Measurements from ENCODE around the gene GYPA. TPM values are rescaled to one million over a fixed set of nuclear protein-coding genes. Genes with fewer than 3 reads are reported as not detected.
"Not testable (repeated sequence)": the region's sequence is repeated elsewhere in the genome, so short reads cannot be mapped to it uniquely, and the experiment has no call there.

GYPA gene
- total RNA-seq, 1 experiment from 2014 or later, result not detected

DNA sequence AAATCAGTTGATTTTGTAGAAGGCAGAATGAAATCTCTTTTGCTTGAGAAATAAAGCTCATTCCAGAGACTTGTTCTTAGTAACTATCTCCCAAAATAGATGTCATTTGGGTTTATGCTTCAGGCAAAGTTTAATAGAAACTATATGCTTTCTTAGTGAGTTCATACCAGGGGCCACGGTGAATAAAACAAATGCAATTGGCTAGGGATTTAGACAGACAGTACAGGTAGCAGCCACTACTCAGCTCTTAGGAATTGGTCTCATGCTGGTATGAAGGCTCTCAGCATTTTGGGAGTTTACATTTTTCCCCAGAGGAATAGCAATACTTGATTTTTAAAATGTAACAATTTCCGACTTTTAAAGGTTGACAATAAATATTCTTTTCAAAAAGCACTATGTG, 27.0 kb downstream of the GYPA start:
- BruUV-seq (replicated peaks), result no TSS peak
- no peaks in the 10 kb centered on the region for H3K4me1 Mint-ChIP-seq (ENCODE audit: low read depth, unreplicated experiment)
- H3K27me3 ChIP-seq (replicated peaks; ENCODE audit: control insufficient read depth, insufficient read depth, low read length), result no peaks in the 10 kb centered on the region

DNA sequence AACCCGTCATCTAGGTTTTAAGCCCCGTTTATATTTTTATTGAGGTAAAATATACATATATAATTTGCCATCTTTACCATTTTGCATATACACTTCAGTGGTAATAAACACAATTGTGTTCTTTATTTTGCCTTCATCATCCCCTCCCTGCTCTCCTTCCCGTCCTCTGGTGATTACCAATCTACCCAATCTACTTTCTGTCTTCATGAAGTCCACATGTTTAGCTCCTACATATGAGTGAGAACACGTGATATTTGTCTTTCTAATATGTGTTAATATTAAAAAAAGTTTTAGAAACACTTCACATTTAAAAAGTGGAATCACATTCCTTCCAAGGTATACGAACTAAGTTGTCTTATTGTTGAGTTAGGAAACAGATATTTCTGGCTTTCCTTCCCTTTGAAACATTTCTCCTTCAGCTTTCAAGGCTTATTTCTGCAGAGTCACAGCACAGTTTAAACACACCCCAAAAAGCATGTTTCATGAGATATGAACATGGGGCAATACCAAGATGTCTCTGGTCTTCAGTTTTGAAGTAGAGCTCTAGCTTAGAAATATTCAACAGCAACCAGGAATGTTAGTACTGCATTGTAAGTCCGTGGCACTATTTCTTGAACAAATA, 35.9 kb downstream of the GYPA start:
- Mint-ChIP-seq H3K36me3 (ENCODE audit: insufficient read depth, unreplicated experiment) (no peaks in the 10 kb centered on the region), H3K4me1 (ENCODE audit: low read depth, unreplicated experiment) (no peaks in the 10 kb centered on the region), H3K4me3 (ENCODE audit: unreplicated experiment) (no peak overlapping the region), H3K27ac (ENCODE audit: unreplicated experiment) (no peak overlapping the region), H3K9me3 (ENCODE audit: unreplicated experiment) (no peaks in the 10 kb centered on the region), H3K27me3 (ENCODE audit: insufficient read depth, unreplicated experiment) (peaks cover 21% of the 10 kb centered on the region)
- no peaks in the 10 kb centered on the region for H3K9me3 ChIP-seq
- H3K4me3 ChIP-seq (ENCODE audit: low read depth, low read length), result no peak overlapping the region
- ChIA-PET POLR2A (no interaction called here), CTCF (no interaction called here)
- no peaks in the 10 kb centered on the region for H3K36me3 ChIP-seq (ENCODE audit: control insufficient read depth, insufficient read depth, low read length)
- H3K27me3 ChIP-seq (replicated peaks; ENCODE audit: control insufficient read depth, insufficient read depth, low read length), result no peaks in the 10 kb centered on the region
- BruUV-seq (replicated peaks), result no TSS peak
- intact Hi-C loops (cut with micrococcal nuclease; ENCODE audit: unreplicated experiment), result no loop called here
- H3K4me1 ChIP-seq, result no peaks in the 10 kb centered on the region
- TF ChIP-seq, protein P1, sequence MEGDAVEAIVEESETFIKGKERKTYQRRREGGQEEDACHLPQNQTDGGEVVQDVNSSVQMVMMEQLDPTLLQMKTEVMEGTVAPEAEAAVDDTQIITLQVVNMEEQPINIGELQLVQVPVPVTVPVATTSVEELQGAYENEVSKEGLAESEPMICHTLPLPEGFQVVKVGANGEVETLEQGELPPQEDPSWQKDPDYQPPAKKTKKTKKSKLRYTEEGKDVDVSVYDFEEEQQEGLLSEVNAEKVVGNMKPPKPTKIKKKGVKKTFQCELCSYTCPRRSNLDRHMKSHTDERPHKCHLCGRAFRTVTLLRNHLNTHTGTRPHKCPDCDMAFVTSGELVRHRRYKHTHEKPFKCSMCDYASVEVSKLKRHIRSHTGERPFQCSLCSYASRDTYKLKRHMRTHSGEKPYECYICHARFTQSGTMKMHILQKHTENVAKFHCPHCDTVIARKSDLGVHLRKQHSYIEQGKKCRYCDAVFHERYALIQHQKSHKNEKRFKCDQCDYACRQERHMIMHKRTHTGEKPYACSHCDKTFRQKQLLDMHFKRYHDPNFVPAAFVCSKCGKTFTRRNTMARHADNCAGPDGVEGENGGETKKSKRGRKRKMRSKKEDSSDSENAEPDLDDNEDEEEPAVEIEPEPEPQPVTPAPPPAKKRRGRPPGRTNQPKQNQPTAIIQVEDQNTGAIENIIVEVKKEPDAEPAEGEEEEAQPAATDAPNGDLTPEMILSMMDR (IDR thresholded peaks at IDR 0.05; ENCODE audit: insufficient read depth in 1 of 2, low read depth in 1 of 2, low read length in 1 of 2, severe bottlenecking in 1 of 2, unreplicated experiment in 1 of 2), result no peak
- no peak for DNase-seq

More for the DNA sequence above, 27.0 kb downstream of the GYPA start:
- Mint-ChIP-seq H3K9me3 (ENCODE audit: unreplicated experiment) (no peaks in the 10 kb centered on the region), H3K36me3 (ENCODE audit: insufficient read depth, unreplicated experiment) (no peaks in the 10 kb centered on the region), H3K27me3 (ENCODE audit: insufficient read depth, unreplicated experiment) (no peaks in the 10 kb centered on the region), H3K27ac (ENCODE audit: unreplicated experiment) (no peak overlapping the region), H3K4me3 (ENCODE audit: unreplicated experiment) (no peak overlapping the region)
- Histone ChIP-seq H3K9me3 (no peaks in the 10 kb centered on the region), H3K36me3 (ENCODE audit: control insufficient read depth, insufficient read depth, low read length) (no peaks in the 10 kb centered on the region), H3K4me1 (no peaks in the 10 kb centered on the region), H3K4me3 (ENCODE audit: low read depth, low read length) (no peak overlapping the region)
- TF ChIP-seq, protein P1 (IDR thresholded peaks at IDR 0.05; ENCODE audit: insufficient read depth in 1 of 2, low read depth in 1 of 2, low read length in 1 of 2, severe bottlenecking in 1 of 2, unreplicated experiment in 1 of 2), result no peak
- ChIA-PET CTCF (no interaction called here), POLR2A (no interaction called here)
- no peak for DNase-seq
- intact Hi-C loops (cut with micrococcal nuclease; ENCODE audit: unreplicated experiment), result no loop called here

DNA sequence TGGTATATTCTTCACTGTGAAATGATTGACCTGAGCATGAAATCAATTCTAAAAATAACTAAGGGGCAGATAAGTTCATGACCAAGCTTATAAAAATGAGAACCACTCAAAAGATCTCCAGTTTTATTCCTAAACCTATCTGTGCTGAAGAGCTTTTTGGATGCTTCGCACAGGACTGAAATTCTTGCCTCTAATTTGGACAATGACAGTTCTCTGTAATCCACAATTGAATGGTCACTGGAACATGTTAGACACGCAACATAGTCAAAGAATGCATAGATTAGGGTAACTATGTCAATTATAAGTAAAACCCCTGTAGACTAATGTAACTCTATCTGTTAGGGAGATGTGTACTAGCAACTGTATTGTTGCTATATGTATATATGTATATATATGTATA, 42.7 kb downstream of the GYPA start:
- H3K9me3 ChIP-seq; DNase-seq; CTCF ChIA-PET; H3K4me1 Mint-ChIP-seq (ENCODE audit: low read depth, unreplicated experiment); POLR2A ChIA-PET; BruUV-seq (replicated peaks); intact Hi-C loops (cut with micrococcal nuclease; ENCODE audit: unreplicated experiment); H3K36me3 ChIP-seq (ENCODE audit: control insufficient read depth, insufficient read depth, low read length); H3K4me3 ChIP-seq (ENCODE audit: low read depth, low read length); H3K4me1 ChIP-seq; H3K27me3 ChIP-seq (replicated peaks; ENCODE audit: control insufficient read depth, insufficient read depth, low read length); H3K36me3 Mint-ChIP-seq (ENCODE audit: insufficient read depth, unreplicated experiment); H3K27ac Mint-ChIP-seq (ENCODE audit: unreplicated experiment); H3K4me3 Mint-ChIP-seq (ENCODE audit: unreplicated experiment); H3K9me3 Mint-ChIP-seq (ENCODE audit: unreplicated experiment): not testable (repeated sequence)
- H3K27me3 Mint-ChIP-seq (ENCODE audit: insufficient read depth, unreplicated experiment), result peaks cover 11% of the 10 kb centered on the region

DNA sequence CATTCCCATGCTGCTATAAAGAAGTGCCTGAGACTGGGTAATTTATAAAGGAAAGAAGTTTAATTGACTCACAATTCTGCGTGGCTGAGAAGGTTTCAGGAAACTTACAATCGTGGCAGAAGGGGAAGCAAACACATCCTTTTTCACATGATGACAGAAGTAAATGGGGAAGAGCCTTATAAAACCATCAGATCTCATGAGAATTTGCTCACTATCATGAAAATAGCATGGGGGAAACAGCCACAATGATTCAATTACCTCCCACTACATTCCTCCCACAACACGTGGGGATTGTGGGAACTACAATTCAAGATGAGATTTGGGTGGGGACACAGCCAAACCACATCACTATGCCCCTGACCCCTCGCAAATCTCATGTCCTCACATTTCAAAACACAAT, 46.5 kb downstream of the GYPA start:
- H3K4me3 Mint-ChIP-seq (ENCODE audit: unreplicated experiment); POLR2A ChIA-PET; H3K9me3 ChIP-seq; BruUV-seq (replicated peaks); H3K9me3 Mint-ChIP-seq (ENCODE audit: unreplicated experiment); H3K36me3 Mint-ChIP-seq (ENCODE audit: insufficient read depth, unreplicated experiment); intact Hi-C loops (cut with micrococcal nuclease; ENCODE audit: unreplicated experiment); CTCF ChIA-PET; H3K4me3 ChIP-seq (ENCODE audit: low read depth, low read length); H3K27ac Mint-ChIP-seq (ENCODE audit: unreplicated experiment); H3K27me3 ChIP-seq (replicated peaks; ENCODE audit: control insufficient read depth, insufficient read depth, low read length); H3K4me1 Mint-ChIP-seq (ENCODE audit: low read depth, unreplicated experiment); DNase-seq; H3K36me3 ChIP-seq (ENCODE audit: control insufficient read depth, insufficient read depth, low read length); H3K4me1 ChIP-seq: not testable (repeated sequence)
- H3K27me3 Mint-ChIP-seq (ENCODE audit: insufficient read depth, unreplicated experiment), result peaks cover 12% of the 10 kb centered on the region

DNA sequence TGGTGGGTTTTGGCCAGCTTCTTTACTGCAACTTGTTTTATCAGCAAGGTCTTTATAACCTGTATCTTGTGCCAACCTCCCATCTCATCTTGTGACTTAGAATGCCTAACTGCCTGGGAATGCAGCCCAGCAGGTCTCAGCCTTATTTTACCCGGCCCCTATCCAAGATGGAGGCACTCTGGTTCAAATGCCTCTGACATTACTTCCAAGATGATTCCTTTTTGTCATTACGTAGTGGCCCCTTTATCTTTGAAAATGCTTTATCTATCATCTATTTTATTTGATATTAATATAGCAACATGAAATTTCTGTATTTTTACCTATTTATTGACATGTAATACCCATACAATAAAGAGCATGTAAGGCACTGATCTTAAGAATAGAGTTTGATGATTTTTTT, 49.3 kb downstream of the GYPA start:
- H3K4me1 Mint-ChIP-seq (ENCODE audit: low read depth, unreplicated experiment); H3K27ac Mint-ChIP-seq (ENCODE audit: unreplicated experiment); H3K4me3 ChIP-seq (ENCODE audit: low read depth, low read length); H3K4me1 ChIP-seq; H3K4me3 Mint-ChIP-seq (ENCODE audit: unreplicated experiment); H3K9me3 ChIP-seq; H3K36me3 ChIP-seq (ENCODE audit: control insufficient read depth, insufficient read depth, low read length); intact Hi-C loops (cut with micrococcal nuclease; ENCODE audit: unreplicated experiment); POLR2A ChIA-PET; H3K27me3 Mint-ChIP-seq (ENCODE audit: insufficient read depth, unreplicated experiment); H3K36me3 Mint-ChIP-seq (ENCODE audit: insufficient read depth, unreplicated experiment); CTCF ChIA-PET; DNase-seq; BruUV-seq (replicated peaks); H3K27me3 ChIP-seq (replicated peaks; ENCODE audit: control insufficient read depth, insufficient read depth, low read length); H3K9me3 Mint-ChIP-seq (ENCODE audit: unreplicated experiment): not testable (repeated sequence)
